ENCODE results near the gene DGKH. TPM values are rescaled to one million over a fixed set of nuclear protein-coding genes. Genes with fewer than 3 reads are reported as not detected.

DGKH gene
- total RNA-seq, 1 donor from 2014 or later: 18.7 TPM

DNA sequence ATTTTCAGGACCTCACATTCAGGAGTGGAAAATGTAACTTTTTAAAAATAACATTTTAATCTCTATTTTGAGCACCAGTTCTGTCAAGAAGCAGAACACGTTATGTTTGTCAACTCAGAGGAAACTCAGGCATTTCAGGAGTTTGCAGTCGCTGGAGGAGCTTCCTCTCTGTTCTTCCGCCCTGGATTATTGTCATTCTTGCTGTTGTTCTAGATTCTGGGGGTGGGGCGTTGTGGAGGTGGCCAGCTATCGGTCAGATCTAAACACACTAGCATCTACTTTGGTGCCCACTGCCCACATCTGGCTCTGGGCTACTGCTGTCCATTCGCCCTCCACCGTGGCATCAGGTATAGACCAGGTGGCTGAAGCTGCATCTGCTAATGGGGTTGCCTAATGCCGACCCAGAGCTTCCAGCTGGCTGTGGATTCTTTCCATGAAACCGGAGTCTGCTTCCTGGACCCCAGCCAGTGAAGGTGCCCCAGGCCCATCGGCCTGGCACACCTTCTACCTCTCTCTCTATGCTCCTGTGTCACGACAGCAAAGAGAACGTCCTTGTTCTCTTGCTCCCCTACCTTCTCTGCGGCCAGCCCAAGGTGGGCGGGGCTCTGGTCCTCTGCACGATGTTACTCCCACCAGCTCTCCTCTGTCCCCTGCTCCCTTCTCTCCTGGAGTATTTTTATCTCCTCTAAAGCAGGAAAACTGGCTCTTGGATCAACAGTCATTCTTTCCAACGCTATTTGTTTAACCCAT, 36.7 kb upstream of the DGKH start:
- Histone ChIP-seq H3K27me3 (ENCODE audit: low read depth) (no peaks in the 10 kb centered on the region), H3K27ac (no peak overlapping the region), H3K4me3 (peak overlapping the region; percentile 28), H3K36me3 (no peaks in the 10 kb centered on the region), H3K4me1 (no peaks in the 10 kb centered on the region), H3K9me3 (no peaks in the 10 kb centered on the region)
- intact Hi-C loops (cut with DNase I): no loop called here
- peak in 1 of 2 donors; percentile 43 for ATAC-seq
- no peak for DNase-seq
- TF ChIP-seq CTCF (IDR thresholded peaks at IDR 0.05): no peak

- TF ChIP-seq CTCF (IDR thresholded peaks at IDR 0.05): no peak
- ATAC-seq (no peak), DNase-seq (no peak)
- Histone ChIP-seq H3K27ac (no peak overlapping the region), H3K9me3 (no peaks in the 10 kb centered on the region), H3K27me3 (ENCODE audit: low read depth) (no peaks in the 10 kb centered on the region), H3K36me3 (no peaks in the 10 kb centered on the region), H3K4me3 (no peak overlapping the region), H3K4me1 (no peaks in the 10 kb centered on the region)
- intact Hi-C loops (cut with DNase I): no loop called here
Observed at GRCh38 chr13:42014119-42014518, 34.3 kb upstream of the DGKH start.

DNA sequence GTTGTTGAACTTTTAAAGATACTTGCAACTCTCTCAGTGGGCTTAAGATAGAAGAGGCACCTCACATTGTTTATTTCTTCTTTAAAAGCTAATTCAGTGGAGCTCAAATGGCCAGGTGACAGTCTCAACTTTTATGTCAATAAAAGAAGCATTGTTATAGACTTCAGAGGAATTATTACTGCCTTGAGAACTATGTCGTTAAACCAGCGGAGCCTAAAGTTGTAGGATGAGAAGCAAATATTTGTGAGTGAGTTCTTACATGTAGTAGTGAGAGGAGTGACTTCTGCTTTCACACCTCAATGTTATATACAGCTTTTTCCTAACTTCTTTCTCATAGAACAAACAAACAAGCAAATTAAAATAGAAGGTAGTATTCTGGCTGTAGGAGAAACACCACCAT, 31.2 kb upstream of the DGKH start:
- no peaks in the 10 kb centered on the region for H3K36me3 ChIP-seq
- H3K4me1 ChIP-seq: no peaks in the 10 kb centered on the region
- H3K9me3 ChIP-seq: no peaks in the 10 kb centered on the region
- ATAC-seq: no peak
- no peak overlapping the region for H3K27ac ChIP-seq
- no peak overlapping the region for H3K4me3 ChIP-seq
- no peak for DNase-seq
- H3K27me3 ChIP-seq (ENCODE audit: low read depth): no peaks in the 10 kb centered on the region
- TF ChIP-seq CTCF (IDR thresholded peaks at IDR 0.05): no peak
- intact Hi-C loops (cut with DNase I): no loop called here

GRCh38 chr13:42021851-42022250, 26.6 kb upstream of the DGKH start:
- intact Hi-C loops (cut with DNase I): no loop called here

GRCh38 chr13:42022336-42022735, 26.1 kb upstream of the DGKH start:
- Histone ChIP-seq H3K9me3 (no peaks in the 10 kb centered on the region), H3K4me1 (no peaks in the 10 kb centered on the region), H3K27ac (no peak overlapping the region), H3K4me3 (no peak overlapping the region), H3K27me3 (ENCODE audit: low read depth) (no peaks in the 10 kb centered on the region), H3K36me3 (no peaks in the 10 kb centered on the region)
- no peak for ATAC-seq
- no peak for TF ChIP-seq CTCF (IDR thresholded peaks at IDR 0.05)
- intact Hi-C loops (cut with DNase I): no loop called here
- no peak for DNase-seq

More at GRCh38 chr13:42021851-42022250, 26.6 kb upstream of the DGKH start:
- Histone ChIP-seq H3K27ac (no peak overlapping the region), H3K4me1 (no peaks in the 10 kb centered on the region), H3K9me3 (no peaks in the 10 kb centered on the region), H3K36me3 (no peaks in the 10 kb centered on the region), H3K4me3 (no peak overlapping the region), H3K27me3 (ENCODE audit: low read depth) (no peaks in the 10 kb centered on the region)
- DNase-seq: no peak
- TF ChIP-seq CTCF (IDR thresholded peaks at IDR 0.05): no peak
- ATAC-seq: no peak
